ENCODE results near the gene DIPK1B.

DNA sequence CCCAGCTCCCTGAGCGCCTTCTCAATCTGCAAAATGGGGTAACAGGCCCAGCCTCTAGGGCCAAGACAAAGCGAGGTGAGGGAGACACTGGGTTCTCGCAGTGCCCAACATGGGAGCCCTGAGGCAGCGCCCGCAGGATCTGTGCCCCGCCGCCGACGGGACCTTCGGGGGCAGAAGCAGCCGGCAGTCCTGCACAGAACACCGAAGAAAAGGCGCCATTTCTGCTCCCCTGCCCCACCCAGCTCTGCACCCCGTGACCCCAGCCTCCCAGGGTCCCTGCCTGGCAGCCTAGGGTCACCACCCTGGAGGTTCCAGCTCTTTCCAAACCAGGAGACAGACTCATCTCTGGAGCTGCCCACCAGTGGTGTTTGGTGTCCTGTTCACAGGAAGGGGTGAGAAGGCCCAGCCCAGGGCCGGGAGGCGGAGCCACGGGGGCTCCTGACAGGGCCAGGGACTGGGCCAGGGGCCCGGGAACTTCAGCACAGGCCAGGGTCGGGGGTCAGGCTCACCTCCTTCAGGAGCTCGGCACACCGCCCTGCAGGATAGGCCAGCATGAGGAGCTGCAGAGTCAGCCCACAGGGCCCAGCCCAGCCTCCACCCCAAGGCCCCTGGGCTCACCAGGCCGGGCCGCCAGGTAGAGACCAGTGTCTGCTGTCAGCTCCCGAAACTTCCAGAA, 42.4 kb downstream of the DIPK1B start:
- TF ChIP-seq, protein P1, sequence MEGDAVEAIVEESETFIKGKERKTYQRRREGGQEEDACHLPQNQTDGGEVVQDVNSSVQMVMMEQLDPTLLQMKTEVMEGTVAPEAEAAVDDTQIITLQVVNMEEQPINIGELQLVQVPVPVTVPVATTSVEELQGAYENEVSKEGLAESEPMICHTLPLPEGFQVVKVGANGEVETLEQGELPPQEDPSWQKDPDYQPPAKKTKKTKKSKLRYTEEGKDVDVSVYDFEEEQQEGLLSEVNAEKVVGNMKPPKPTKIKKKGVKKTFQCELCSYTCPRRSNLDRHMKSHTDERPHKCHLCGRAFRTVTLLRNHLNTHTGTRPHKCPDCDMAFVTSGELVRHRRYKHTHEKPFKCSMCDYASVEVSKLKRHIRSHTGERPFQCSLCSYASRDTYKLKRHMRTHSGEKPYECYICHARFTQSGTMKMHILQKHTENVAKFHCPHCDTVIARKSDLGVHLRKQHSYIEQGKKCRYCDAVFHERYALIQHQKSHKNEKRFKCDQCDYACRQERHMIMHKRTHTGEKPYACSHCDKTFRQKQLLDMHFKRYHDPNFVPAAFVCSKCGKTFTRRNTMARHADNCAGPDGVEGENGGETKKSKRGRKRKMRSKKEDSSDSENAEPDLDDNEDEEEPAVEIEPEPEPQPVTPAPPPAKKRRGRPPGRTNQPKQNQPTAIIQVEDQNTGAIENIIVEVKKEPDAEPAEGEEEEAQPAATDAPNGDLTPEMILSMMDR (IDR thresholded peaks at IDR 0.05; ENCODE audit: extremely low read depth in 1 of 2, insufficient read depth in 1 of 2, low read depth in 1 of 2, low read length in 2 of 2), result no peak
- no peak for TF ChIP-seq EZH2 (IDR thresholded peaks at IDR 0.05; ENCODE audit: borderline replicate concordance, low read depth, low read length, severe bottlenecking)
